Choroid plexus epithelial cell (primary cell): ENCODE results near the gene PPP6R3.
A peak's percentile ranks its signal among the peaks of the same experiment; 100 is the strongest.
"Not testable (repeated sequence)": the region's sequence is repeated elsewhere in the genome, so short reads cannot be mapped to it uniquely, and the experiment has no call there.

Source experiments
- DNase-seq: peaks from one replicate; pipeline ENCODE4 v3.0.0-alpha.2; 2010; ENCODE audit warnings: low read depth
- H3K4me3 ChIP-seq: 2 replicates; pipeline ENCODE4 v1.5.1; 2011; ENCODE audit warnings: low read depth, mild to moderate bottlenecking, control low read depth, low read length, moderate library complexity
- TF ChIP-seq, protein P1 (sequence below): conservative IDR thresholded peaks from 2 replicates; pipeline ENCODE4 v1.5.1; 2011; ENCODE audit warnings: low read depth, mild to moderate bottlenecking, control low read depth, inconsistent platforms, low read length, moderate library complexity

Gene PPP6R3

DNA sequence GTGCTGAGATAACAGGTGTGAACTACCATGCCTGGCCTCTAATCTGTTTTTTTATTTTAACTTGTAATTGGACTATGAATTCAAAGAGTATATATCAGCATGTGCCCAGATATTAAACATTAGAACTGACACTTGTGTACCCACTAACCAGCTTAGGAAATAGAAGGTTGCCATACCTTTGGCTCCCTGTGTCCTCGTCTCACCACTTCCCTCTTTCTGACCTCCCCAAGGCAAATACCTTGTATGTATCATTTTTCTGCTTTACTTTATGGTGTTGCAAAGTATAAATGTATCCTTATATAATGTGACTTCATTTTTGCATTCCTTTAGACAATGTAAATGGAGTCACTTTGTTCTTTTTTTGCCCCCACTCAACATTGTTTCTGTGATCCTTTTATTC, 9.1 kb downstream of the PPP6R3 start:
- TF ChIP-seq, protein P1, sequence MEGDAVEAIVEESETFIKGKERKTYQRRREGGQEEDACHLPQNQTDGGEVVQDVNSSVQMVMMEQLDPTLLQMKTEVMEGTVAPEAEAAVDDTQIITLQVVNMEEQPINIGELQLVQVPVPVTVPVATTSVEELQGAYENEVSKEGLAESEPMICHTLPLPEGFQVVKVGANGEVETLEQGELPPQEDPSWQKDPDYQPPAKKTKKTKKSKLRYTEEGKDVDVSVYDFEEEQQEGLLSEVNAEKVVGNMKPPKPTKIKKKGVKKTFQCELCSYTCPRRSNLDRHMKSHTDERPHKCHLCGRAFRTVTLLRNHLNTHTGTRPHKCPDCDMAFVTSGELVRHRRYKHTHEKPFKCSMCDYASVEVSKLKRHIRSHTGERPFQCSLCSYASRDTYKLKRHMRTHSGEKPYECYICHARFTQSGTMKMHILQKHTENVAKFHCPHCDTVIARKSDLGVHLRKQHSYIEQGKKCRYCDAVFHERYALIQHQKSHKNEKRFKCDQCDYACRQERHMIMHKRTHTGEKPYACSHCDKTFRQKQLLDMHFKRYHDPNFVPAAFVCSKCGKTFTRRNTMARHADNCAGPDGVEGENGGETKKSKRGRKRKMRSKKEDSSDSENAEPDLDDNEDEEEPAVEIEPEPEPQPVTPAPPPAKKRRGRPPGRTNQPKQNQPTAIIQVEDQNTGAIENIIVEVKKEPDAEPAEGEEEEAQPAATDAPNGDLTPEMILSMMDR: no peak
- no peak overlapping the region for H3K4me3 ChIP-seq
- no peak for DNase-seq

DNA sequence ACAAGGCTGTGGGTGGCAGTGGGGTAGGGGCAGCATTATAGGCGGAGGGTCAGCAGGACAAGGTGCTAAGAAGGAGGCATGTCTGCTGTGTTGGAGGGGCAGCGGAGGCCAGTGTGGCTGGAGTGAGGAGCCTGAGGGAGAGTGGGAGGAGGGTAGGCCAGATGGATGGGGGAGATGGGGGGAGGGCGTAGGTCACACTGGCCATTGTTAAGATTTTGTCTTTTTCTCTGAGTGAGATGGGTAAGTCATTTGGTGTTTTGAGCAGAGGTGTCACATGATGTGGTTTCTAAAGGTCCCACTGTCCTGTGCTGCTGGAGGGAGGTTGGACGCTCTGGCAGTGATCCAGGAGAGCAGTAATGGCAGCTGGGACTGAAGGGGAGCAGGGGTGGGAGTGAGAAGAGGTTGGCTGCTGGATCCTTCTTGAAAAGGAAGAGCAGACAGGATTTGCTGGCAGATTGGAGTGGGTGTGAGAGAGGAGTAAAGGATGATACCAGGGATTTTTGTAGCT, 9.8 kb downstream of the PPP6R3 start:
- H3K4me3 ChIP-seq: no peak overlapping the region

DNA sequence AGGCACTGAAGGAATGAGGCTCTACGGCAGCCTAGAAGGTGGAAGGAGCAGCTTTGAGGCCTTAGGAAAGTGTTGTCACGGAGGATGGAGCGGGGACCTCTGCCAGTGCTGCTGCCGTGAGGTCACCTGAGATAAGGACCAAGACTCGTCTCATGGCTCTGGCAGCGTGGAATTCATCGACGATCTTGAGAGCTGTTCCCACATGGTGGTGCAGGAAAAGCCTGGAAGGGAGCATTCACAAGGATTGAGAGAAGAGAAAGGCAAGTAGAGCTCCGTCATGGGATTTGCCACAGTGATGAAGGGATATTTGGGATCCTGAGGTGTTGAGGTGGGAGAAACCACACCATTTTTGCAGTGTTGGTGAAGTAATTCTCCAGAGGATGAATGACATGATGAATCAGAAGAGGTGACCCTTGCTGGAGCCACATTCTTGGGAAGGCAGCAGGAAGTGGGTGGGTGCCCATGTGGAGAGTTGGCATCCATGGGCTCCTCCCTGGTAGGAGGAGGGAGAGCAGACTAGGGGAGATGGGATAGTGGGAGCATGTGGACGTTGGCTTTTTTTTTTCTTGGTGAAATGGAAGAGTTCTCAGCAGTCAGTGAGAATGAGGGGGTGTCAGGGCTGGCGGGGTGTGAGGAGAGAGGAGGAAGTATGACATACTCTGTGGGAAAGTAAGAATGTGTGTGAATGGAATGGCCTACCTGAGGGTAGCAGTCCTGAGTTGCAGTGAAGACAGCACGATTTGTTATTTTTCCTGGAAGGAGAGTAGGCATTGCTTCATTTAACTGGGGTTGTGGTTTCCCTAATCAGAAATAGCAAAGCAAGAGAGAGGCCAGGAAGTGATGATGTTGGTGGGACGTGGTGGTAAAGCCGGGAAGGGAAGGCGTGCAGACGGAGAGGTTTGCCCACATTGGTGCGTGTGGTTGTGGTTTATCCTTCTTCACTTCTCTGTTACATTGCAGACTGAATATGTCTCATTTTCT, 11.1 kb downstream of the PPP6R3 start:
- DNase-seq: peak; percentile 90
- TF ChIP-seq, protein P1: peak; percentile 10
- H3K4me3 ChIP-seq: no peak overlapping the region

More for the DNA sequence above, 9.8 kb downstream of the PPP6R3 start:
- TF ChIP-seq, protein P1: no peak
- no peak for DNase-seq

DNA sequence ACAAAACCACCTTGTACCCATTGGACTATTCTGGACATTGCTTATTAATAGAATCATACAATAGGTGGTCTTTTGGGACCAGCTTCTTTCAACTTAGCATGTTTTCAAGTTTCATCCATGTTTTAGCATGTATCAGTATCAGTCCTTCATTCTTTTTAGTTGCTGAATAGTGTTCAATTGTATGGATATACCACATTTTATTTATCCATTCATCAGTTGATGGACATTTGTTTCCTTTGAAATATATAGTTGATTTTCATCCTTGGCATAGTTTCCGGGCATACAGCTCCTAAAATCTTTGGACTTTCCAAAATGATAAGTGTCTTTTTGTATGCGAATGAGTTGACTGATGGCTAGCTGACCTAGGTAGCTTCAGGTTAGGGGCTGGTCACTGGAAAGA, 12.2 kb downstream of the PPP6R3 start:
- no peak overlapping the region for H3K4me3 ChIP-seq
- no peak for DNase-seq
- TF ChIP-seq, protein P1: no peak

DNA sequence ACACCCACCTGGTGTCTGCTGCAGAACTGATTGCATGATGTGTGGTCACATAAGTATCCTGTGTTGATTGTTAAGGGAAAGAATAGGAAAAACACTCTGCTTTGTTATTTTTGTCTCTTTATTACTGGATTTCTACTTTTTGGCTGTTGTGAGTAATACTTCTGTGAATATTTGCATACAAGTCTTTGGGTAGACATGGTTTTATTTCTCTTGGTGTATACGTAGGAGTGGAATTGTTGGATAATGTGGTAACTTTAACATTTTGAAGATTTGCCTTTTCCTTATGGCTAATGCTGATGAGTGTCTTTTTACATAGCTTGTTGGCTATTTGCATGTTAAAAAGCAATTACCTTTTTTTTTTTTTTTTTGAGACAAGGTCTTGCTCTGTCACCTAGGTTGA, 13.1 kb downstream of the PPP6R3 start:
- TF ChIP-seq, protein P1: no peak
- no peak for DNase-seq
- H3K4me3 ChIP-seq: no peak overlapping the region

DNA sequence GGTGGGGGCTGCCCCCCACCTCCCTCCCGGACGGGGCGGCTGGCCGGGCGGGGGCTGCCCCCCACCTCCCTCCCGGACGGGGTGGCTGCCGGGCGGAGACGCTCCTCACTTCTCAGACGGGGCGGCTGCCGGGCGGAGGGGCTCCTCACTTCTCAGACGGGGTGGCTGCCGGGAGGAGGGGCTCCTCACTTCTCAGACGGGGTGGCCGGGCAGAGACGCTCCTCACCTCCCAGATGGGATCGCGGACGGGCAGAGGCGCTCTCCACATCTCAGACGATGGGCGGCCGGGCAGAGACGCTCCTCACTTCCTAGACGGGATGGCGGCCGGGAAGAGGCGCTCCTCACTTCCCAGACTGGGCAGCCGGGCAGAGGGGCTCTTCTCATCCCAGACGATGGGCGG, 15.1 kb downstream of the PPP6R3 start:
- not testable (repeated sequence) for H3K4me3 ChIP-seq, DNase-seq

DNA sequence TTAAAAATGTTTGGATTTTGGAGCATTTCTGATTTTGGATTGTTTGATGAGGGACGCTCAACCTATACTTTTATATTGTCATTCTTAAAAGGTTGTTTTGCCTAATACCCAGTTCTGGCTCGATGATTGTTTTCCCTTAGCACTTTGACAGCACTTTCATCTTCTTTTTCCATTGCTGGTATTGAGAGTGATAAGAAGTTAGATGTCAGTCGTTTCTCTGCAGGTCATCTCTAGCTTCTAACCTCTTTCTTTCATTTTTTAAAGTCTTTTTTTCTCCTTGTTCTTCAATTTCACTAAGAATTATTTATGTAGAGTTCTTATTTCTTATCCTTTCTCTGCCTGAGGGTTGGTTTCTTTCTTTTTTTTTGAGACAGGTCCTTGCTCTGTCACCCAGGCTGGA, 18.8 kb downstream of the PPP6R3 start:
- no peak for DNase-seq
- TF ChIP-seq, protein P1: no peak
- H3K4me3 ChIP-seq: no peak overlapping the region
